GM10847 (cell line): ENCODE measurements around the gene KLHL12.

Experiments
- POLR2A ChIP-seq: IDR thresholded peaks from 2 replicates; pipeline ENCODE4 v1.6.1; 2011; ENCODE audit not compliant: insufficient read length; ENCODE audit errors: extremely low read depth

KLHL12 gene

DNA sequence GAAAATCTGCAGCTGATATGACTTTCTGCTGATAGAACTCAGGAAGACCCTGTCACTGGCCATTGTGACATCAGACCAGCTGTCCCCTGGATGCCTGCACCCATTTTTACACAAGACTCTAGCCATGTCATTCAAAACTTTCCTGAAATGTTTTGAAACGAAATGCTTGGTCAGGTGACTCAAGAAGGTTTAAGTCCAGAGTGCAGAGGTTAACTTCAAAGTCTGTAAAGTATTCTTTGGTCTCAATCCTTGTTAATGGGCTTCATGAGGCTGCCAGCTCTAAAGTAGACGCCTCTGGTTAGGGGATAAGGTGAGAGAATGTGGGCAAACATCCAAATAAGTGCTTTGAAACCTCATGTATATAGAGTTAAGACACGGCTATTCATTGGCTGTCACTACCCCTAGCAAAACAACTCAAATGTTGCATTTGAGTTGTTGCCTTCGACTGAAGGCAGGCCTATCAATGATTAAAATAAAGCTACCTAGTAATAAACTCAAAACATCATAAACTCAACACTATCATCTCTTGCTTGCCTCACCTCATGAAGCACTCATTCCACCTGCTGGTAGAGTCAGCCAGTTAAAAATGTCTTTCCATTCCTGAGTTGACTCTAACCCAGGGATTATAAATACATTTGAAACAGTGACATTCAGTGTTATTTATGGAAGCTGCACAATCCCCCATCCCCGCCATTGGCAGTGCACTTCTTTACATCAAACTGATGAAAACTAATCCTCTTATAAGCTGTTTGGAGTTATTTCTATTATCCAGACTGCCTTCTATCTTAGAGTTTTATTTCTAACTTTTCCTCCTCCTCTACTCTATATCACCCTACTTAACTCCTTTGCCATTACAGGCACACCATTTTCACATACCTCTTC, 64.1 kb downstream of the KLHL12 start:
- TF ChIP-seq POLR2A = no peak

DNA sequence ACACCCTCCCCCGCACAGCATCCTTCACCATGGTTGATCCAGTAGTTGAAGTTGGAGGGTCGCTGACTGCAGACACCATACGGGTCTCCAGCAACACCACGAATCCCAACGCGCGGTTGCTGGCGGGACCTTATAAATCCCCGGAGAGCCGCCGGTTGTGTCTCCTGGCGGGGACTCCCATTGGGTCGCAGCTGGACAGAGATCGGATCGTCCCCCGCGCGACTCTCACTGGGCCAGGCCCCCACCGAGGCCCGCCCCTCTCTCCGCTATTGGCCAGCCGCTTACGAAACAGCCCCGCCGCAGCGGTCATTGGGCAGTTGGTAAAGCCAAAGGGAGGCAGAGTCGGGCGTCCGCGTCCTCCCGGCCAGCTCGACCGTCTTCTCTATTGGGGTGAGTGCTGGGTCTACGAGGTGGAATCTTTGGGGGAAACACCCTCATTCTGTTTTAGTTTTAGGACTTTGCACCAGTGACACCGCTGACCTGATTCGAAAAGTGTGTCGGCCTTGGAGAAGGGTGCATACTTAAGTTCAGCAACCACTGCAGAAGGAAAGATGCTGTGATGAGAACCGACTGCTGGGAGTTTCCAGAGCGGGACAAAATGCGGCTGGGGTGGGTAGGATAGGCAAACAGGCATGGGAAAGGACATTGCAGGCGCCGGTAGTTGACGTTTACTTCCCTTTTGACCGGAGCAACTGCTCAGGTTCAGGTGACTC, 65.5 kb downstream of the KLHL12 start:
- TF ChIP-seq POLR2A = no peak

DNA sequence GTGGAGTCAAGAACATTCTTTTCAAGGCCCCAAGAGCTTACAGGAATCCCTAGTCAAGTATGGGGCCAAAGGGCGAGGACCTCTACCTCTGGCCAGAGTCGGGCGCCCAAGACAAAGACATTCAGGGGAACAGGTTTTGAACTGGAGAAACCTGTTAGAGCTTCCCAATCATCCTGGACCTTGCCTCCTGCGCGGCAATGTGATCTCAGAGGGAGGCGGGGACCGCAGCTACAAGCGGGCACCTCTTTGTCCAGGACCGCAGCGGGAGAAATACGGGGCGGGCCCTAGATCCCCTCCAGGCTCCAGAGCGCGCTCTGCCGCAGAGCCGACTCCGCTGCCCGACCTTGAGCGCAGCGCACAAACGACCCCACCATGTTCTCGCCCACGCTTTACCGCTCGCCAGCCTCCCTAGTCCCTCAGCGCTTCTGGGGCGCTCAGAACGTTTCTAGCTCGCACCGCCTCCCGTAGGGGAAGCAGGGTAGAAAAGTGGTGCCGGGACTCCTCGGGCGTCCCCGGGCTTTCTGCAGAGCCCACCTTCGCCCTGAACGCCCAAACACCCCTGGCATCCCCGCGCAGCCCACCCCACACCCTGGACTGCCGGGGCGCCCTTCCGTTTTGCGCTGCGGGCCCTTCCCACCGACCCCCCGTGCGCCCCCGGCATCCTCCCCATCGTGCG, 66.2 kb downstream of the KLHL12 start:
- TF ChIP-seq POLR2A = no peak

DNA sequence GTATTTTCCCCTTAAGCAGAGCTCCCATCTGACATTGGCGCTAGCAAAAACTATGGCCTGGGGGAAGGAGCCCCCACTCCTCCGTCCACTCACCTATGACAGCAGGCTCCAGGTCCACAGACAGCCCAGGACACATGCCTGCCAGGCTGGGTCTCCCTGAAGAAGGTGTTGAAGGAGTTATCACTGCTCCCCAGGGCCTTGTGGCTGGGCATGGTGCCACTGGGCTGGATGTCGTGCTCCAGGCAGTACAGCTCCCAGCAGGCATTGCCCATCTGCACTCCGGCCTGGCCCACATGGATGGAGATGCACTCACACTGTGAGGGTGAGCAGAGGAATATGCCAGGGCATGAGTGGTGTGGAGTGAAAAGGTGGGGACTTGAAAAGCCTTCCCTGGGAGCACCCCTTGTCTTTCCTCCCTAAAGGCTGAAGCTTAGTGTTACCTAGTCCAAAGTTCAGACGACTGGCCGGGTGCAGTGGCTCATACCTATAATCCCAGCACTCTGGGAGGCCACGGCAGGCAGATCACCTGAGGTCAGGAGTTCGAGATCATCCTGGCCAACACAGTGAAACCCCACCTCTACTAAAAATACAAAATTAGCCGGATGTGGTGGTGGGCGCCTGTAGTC, 68.1 kb downstream of the KLHL12 start:
- TF ChIP-seq POLR2A = no peak

DNA sequence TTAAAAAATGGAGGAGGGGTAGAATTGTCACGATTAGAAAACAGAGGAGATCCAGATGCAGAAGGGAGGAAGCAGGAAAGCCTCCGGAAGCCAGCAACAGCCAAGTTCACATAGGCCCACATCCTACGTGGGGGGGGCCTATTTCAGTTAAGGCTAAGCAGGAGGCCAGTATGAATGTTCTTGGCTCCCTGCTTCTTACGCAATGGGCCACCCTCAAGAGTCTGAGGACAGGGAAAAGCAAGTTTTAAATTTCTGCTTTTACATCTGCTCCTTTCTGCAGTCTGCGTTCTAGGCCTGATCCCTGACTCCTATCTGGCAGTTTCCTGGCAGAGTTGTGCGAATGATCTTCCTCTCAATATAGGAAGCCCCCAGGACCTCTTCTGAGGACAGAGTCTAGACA, 68.7 kb downstream of the KLHL12 start:
- TF ChIP-seq POLR2A = no peak

DNA sequence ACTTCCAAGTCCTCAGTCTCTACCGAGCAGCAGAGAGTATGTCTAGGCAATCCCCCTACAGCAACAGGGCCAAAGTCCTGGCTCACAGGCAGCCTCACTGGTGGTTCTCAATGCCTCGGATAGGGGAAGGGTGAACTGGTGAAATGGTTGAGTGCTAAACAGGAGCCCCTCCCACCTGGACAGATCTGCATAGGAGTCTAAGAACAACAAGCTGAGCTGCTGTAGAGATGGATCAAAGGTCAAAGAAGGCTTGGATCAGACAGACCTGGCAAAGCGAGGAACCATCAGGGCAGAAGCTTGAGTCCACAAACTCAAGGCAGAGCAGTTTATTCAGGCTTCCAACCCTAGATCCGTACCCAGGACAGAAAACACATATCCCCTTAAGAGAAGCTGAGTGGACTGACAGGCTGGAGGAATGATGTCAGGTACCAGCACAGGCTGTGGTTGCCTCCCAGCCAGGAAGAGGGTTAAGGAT, 69.9 kb downstream of the KLHL12 start:
- TF ChIP-seq POLR2A = no peak

DNA sequence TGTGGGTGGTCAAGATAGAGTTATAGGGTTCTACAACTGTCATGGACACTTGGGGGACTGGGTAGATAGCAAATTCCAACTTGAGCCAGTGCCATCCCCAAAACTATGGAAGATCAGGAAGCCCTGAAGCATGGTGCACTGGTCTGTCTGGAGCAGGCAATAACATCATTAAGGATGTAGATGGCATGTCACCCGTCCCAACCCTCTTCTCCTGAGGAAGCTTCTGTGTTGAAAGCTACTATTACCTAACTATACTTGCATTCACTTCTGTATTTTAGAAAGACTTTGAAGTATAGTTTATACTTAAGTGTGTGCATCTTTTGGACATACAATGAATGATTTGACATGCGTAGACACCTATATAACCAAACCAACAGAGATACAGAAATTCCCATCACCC, 71.0 kb downstream of the KLHL12 start:
- TF ChIP-seq POLR2A = no peak

DNA sequence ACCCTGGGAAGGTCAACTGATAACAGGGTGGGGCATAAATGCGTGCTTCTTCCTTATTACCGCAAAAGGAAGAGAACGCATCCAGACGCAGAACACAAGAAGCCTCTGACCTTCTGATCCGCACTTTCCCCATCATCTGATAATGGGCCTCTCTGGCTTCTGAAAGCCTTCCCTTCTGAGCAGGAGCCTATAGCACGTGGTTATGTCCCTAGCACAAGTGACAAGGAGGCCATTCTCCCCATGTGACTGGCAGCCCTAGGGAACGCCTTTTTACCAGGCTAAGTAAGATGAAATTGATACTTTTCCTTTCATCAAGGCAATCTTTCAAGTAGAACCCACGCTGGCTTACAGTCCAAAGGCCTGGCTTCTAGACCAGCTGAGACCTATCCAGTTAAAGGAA, 72.2 kb downstream of the KLHL12 start:
- TF ChIP-seq POLR2A = no peak

DNA sequence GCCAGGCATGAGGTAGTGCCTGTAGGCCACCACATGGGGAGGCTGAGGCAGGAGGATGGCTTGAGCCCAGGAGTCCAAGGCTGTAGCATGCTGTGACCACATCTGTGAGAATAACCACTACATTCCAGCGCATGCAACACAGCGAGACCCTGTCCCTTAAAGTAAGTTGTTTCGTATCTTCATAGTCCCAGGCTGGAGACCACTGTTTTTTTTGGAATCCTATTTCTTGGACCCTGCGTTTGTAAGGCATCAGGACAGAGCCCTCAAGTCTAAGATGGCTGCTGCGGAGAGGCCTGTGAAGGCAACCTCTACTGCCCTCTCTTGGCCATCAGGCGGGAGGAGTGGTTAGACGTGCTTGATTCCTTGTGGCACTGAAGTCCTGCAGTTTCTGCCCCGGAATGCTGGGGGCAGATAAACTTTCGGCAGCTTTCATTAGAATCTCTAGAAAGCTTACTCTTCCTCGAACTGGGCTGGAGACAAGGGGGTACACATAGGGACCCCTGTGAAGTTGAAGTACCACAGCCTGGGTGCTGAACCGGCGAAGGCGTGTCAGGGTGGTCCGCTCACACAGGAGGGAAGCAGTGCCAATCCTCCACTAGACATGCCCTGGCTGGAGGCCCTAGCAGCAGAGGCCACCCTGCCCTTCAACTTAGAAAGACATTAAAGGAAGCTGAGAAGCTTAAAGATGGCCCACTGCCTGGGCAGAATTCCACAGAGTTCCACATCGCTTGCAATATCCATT, 74.7 kb downstream of the KLHL12 start:
- no peak for TF ChIP-seq POLR2A

DNA sequence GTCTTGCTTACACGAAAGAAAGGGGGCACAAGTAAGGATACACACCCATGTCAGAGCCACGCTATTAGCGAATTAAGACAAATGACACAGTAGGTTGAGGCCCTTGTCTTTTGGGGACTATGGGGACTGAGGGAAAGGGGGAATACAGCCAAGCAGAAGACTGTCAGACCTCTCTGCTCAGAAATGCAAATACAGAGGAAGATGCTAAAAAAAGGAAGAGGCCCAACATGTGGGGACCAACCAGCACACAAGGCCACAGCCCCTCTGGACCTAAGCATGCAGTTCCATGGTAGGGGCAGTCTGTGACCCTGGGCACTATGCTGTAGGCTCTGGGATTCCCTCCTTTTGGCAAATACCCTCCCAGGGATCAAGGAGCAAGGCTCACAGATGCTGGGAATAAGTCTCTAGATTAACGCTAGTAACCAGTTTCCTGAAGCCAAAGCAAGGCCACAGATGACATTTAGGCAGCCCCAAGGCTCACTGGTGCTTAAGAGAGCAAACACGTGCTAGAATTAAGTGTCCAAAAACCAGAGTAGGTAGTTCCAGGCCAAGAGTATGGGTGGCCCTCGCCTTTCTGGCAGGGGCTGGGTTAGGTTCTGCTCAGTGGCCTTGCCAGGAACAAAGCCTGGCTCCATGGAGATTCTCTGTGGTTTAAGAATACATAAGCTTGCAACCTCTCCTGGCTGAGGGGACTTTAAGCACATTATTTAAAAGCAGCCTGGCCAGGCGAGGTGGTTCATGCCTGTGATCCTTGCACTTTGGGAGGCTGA, 76.3 kb downstream of the KLHL12 start:
- no peak for TF ChIP-seq POLR2A

DNA sequence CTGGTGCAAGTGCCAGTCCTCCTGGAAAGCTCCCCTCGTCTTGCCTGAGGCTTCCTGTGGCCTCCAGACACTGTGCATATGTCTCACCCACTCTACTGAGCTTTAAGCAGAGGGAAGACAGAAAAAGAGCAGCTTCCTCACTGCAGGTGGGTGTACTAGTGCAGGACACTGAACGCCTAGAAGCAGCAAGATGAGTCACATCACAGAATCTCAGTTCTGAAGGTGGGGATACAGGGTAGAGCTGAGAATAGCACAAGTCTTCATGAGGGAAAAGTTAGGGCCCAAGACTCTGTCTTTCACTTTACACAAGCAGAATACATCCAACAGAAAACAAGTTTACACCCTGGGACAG, 78.9 kb downstream of the KLHL12 start:
- no peak for TF ChIP-seq POLR2A

DNA sequence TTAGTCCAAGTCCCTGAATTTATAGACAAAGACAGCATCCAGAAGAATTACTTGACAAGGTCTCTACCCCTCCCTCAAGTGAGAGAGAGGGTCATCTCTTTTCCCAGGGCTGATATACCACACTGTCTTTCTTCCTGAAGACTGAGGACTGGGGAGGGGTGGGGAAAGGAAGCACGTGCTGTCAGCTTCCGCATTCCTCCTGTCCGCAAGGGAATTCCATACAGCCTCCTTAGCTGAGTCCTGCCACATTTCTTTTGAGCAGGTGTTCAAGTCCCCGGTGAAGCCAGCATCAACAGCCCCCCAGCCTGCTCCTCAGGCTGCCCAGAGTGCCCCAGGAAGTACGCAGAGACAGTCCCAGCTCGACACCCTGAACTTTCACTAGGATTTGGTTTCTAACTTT, 82.1 kb downstream of the KLHL12 start:
- no peak for TF ChIP-seq POLR2A

DNA sequence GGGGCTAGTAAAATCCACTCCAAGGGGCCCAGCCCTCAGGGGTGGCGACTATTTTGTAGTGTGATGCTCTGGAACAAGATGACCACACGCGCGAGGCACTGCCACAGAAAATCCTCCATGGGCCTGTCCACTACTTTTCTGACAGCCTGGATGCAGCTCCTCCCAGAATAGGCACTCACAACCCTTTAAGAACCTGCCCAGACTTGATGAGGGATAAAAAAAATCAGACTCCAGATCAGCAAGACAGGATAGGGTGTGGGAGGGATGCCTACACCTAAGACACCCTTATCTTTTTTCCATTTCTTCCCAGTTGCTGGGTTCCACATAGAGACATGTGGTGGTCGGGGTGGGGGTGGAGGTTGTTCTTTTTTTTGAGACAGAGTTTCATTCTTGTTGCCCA, 82.8 kb downstream of the KLHL12 start:
- no peak for TF ChIP-seq POLR2A

DNA sequence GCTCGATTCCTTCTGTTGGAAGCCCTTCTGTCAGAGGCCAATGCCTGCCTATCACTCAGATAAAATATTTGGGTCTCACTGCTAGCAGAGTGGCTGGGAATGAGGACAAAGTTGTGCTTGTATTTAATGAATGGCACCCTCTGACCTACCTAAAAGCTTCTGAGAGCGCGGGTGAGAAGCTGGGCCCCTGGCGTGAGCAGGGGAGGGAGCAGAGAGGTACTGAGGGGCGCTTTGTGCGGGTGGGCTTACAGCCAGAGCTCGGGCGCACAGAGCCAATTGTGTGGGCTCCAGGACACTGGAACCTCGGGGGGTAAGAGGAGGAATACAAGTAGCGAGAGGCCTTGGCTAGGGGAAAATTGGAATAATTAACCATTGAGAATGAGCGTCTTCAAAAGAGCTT, 84.0 kb downstream of the KLHL12 start:
- no peak for TF ChIP-seq POLR2A
